ACC112 (cell line): ENCODE data around the gene GFOD1.
"Not testable (repeated sequence)": the region's sequence is repeated elsewhere in the genome, so short reads cannot be mapped to it uniquely, and the experiment has no call there.

Source experiments
- H2AFZ ChIP-seq: fragments of 200-600 bp; sonication (generic); one replicate; pipeline ENCODE4 v1.6.0; 2017; ENCODE audit warnings: antibody characterized with exemption, low read length; ENCODE audit not compliant: unreplicated experiment
- H3K27ac ChIP-seq: fragments of 200-600 bp; sonication (generic); 2 replicates; pipeline ENCODE4 v1.5.1; 2014; ENCODE audit warnings: low read depth, mild to moderate bottlenecking, antibody characterized with exemption, low read length, moderate library complexity
- H3K27me3 ChIP-seq: fragments of 200-600 bp; sonication (generic); 2 replicates; pipeline ENCODE4 v1.6.1; 2014; ENCODE audit warnings: mild to moderate bottlenecking, antibody characterized with exemption, low read length, moderate library complexity, mixed read lengths; ENCODE audit not compliant: insufficient read depth
- H3K36me3 ChIP-seq: fragments of 200-600 bp; sonication (generic); 2 replicates; pipeline ENCODE4 v1.6.1; 2016; ENCODE audit warnings: mild to moderate bottlenecking, antibody characterized with exemption, low read length, moderate library complexity, mixed read lengths; ENCODE audit not compliant: insufficient read depth
- H3K4me1 ChIP-seq: fragments of 200-600 bp; sonication (generic); one replicate; pipeline ENCODE4 v1.6.1; 2016; ENCODE audit warnings: low read length, mixed read lengths; ENCODE audit not compliant: insufficient read depth, unreplicated experiment, control insufficient read depth
- H3K4me3 ChIP-seq: fragments of 200-600 bp; sonication (generic); 2 replicates; pipeline ENCODE4 v1.5.1; 2014; ENCODE audit warnings: mild to moderate bottlenecking, low read depth, low read length
- H3K79me2 ChIP-seq: fragments of 200-600 bp; sonication (generic); one replicate; pipeline ENCODE4 v1.6.0; 2016; ENCODE audit warnings: low read length; ENCODE audit not compliant: control insufficient read depth, unreplicated experiment, insufficient read depth

GFOD1 gene

DNA sequence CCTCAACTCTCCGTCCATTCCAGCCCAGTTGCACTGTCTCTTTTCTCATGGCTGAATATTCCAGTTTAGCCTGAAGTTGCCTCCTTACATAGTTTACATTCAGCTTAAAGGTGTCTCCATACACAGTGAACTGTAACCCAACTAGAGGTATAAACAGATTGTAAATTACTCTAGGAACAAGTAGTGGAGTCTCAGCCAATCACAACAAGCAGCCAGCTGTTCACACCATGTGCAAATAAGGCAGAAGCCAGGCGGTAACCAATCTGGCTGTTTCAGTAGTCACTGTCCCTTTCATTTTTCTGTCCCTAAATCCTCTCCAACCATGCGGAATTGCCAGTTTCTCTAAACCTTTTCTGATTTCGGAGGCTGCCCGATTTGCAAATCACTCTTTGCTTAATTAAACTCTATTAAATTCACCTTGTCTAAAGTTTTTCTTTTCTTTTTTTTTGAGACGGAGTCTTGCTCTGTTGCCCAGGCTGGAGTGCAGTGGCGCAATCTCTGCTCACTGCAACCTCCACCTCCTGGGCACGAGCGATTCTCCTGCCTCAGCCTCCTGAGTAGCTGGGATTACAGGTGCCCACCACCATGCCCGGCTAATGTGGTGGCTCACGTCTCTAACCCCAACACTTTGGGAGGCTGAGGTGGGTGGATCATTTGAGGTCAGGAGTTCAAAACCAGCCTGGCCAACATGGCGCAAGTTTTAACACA, 37.6 kb upstream of the GFOD1 start:
- Histone ChIP-seq H3K27ac (no peak overlapping the region), H3K4me3 (no peak overlapping the region), H3K79me2 (no peaks in the 10 kb centered on the region), H3K4me1 (peaks cover 15% of the 10 kb centered on the region), H3K27me3 (no peaks in the 10 kb centered on the region), H2AFZ (no peak overlapping the region), H3K36me3 (no peaks in the 10 kb centered on the region)

DNA sequence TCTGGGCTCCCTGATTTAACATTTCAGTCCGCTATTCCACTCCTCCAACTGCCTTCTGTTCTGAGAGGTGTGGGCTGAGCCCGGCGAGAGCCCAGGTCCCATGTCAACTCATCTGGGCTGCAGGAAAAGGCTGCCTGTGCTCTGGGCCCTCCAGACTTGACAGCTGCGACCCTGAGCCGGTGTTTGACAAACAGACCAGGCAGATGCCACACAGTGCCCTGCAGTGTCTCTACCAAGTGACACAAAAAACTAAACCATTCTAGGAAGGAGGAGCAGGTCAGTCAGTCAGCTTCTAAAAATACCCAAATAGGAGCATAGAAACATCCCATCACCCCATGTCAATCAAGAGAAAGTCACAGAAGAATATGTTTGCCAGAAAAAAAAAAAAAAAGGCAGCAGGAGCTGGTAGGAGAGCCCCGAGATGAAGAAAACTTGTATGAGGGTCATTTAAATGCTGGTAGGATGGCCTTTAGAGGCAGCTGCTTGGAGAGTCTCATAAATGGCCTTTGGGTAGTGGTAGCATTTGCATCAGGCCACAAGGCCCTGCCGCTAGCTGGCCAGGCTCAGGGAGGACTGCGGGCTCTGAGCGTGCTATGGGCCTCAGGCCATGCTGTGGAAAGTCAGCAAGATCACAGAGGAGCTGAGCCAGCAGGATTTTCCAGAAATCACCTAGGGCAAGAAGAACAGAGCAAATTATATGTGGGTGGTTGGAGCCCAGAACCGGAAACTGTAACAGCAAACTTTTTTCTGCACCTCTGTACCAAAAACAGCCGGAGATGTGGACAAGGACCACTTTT, 36.6 kb upstream of the GFOD1 start:
- H3K27me3 ChIP-seq = no peaks in the 10 kb centered on the region
- H2AFZ ChIP-seq = no peak overlapping the region
- H3K79me2 ChIP-seq = no peaks in the 10 kb centered on the region
- no peaks in the 10 kb centered on the region for H3K36me3 ChIP-seq
- H3K27ac ChIP-seq = no peak overlapping the region
- H3K4me1 ChIP-seq = peaks cover 15% of the 10 kb centered on the region
- no peak overlapping the region for H3K4me3 ChIP-seq

DNA sequence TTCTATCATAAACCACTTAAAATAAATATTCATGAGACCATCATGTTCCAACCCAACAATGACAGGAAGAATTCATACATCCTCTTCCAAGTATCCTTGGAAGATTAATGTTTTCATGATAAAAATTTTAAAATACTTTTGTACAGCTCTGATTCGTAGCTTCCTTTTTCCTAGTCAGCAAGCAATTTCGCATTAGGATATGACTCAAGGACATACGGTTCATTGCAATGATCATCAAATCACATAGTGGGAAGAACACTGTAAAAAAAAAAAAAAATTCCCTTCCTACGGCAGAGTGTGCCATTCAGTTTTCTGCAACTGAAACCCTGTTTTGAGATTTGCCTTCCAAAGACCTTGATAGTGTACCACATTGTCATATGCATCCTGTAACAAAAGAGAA, 35.3 kb upstream of the GFOD1 start:
- Histone ChIP-seq H2AFZ (no peak overlapping the region), H3K79me2 (no peaks in the 10 kb centered on the region), H3K27ac (peak overlapping the region; percentile 19), H3K36me3 (no peaks in the 10 kb centered on the region), H3K4me1 (peaks cover 15% of the 10 kb centered on the region), H3K4me3 (no peak overlapping the region), H3K27me3 (no peaks in the 10 kb centered on the region)

- no peak overlapping the region for H3K27ac ChIP-seq
- no peaks in the 10 kb centered on the region for H3K79me2 ChIP-seq
- no peaks in the 10 kb centered on the region for H3K27me3 ChIP-seq
- peaks cover 6% of the 10 kb centered on the region for H3K4me1 ChIP-seq
- no peaks in the 10 kb centered on the region for H3K36me3 ChIP-seq
- no peak overlapping the region for H3K4me3 ChIP-seq
- H2AFZ ChIP-seq = no peak overlapping the region
Observed at GRCh38 chr6:13519839-13520238, 32.4 kb upstream of the GFOD1 start.

- Histone ChIP-seq H3K4me3 (no peak overlapping the region), H3K27ac (no peak overlapping the region), H3K27me3 (peaks cover 4% of the 10 kb centered on the region; the same call in 1 of the 2 replicates), H2AFZ (no peak overlapping the region), H3K36me3 (no peaks in the 10 kb centered on the region), H3K4me1 (peaks cover under 1% of the 10 kb centered on the region), H3K79me2 (no peaks in the 10 kb centered on the region)
Observed at GRCh38 chr6:13517116-13517515, 29.7 kb upstream of the GFOD1 start.

- peaks cover 4% of the 10 kb centered on the region; the same call in 1 of the 2 replicates for H3K27me3 ChIP-seq
- no peaks in the 10 kb centered on the region for H3K79me2 ChIP-seq
- H3K36me3 ChIP-seq = no peaks in the 10 kb centered on the region
- H3K4me1 ChIP-seq = no peaks in the 10 kb centered on the region
- H2AFZ ChIP-seq = no peak overlapping the region
- H3K4me3 ChIP-seq = no peak overlapping the region
- no peak overlapping the region for H3K27ac ChIP-seq
Observed at GRCh38 chr6:13515912-13516311, 28.5 kb upstream of the GFOD1 start.

GRCh38 chr6:13513626-13514502, 26.5 kb upstream of the GFOD1 start:
- Histone ChIP-seq H2AFZ (no peak overlapping the region), H3K4me1 (peaks cover 7% of the 10 kb centered on the region), H3K79me2 (no peaks in the 10 kb centered on the region), H3K36me3 (no peaks in the 10 kb centered on the region), H3K27ac (no peak overlapping the region), H3K4me3 (no peak overlapping the region), H3K27me3 (peaks cover 4% of the 10 kb centered on the region; the same call in 1 of the 2 replicates)

- H3K36me3 ChIP-seq = no peaks in the 10 kb centered on the region
- H3K4me3 ChIP-seq = no peak overlapping the region
- no peak overlapping the region for H3K27ac ChIP-seq
- peaks cover 4% of the 10 kb centered on the region; the same call in 1 of the 2 replicates for H3K27me3 ChIP-seq
- peaks cover 14% of the 10 kb centered on the region for H3K4me1 ChIP-seq
- no peaks in the 10 kb centered on the region for H3K79me2 ChIP-seq
- H2AFZ ChIP-seq = no peak overlapping the region
Observed at GRCh38 chr6:13512900-13513299, 25.5 kb upstream of the GFOD1 start.

DNA sequence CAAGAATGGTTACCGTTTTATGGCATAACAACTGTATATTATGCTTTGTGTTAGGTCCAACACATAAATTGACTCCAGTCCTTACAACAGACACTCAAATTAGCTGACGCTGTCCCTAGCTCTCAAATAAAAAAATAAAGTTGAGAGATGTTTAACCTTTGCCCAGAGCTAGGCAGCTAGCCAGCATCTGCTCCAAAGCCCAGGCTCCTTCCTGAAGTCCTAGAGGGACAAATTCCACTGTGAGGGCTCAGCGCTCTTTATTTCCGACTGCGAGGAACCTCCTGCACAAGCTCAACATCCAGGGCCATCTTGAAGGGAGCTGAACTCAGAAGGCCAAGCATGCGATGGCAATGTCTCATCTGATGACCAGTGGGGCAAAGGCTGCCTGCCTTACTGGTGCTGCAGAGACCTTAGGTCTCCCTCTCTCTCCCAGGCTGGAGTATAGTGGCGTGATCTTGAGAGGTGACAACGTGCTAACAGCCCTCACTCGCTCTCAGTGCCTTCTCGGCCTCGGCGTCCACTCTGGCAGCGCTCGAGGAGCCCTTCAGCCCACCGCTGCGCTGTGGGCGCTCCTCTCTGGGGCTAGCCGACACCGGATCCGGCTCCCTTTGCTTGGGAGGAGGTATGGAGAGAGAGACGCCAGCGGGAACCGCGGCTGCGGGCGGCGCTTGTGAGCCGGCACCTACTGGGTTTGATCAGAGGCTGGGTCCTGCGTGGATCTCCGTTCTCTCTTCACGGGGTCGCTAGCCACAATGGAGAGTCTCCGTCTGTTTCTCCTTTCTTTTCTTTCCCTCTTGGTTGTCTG, 24.7 kb upstream of the GFOD1 start:
- Histone ChIP-seq H2AFZ (no peak overlapping the region), H3K36me3 (no peaks in the 10 kb centered on the region), H3K79me2 (no peaks in the 10 kb centered on the region), H3K4me3 (no peak overlapping the region), H3K4me1 (peaks cover 14% of the 10 kb centered on the region), H3K27ac (no peak overlapping the region), H3K27me3 (peaks cover 4% of the 10 kb centered on the region; the same call in 1 of the 2 replicates)

GRCh38 chr6:13511141-13511571, 23.8 kb upstream of the GFOD1 start:
- H3K36me3 ChIP-seq, H3K27me3 ChIP-seq, H3K27ac ChIP-seq, H3K79me2 ChIP-seq, H2AFZ ChIP-seq, H3K4me3 ChIP-seq: not testable (repeated sequence)
- H3K4me1 ChIP-seq = peaks cover 14% of the 10 kb centered on the region
